ENCODE results near the gene MIXL1. TPM values are rescaled to one million over a fixed set of nuclear protein-coding genes. Genes with fewer than 3 reads are reported as not detected.
"Not testable (repeated sequence)": the region's sequence is repeated elsewhere in the genome, so short reads cannot be mapped to it uniquely, and the experiment has no call there.

The MIXL1 gene
- total RNA-seq, 1 donor from 2014 or later, result 0.63 TPM

DNA sequence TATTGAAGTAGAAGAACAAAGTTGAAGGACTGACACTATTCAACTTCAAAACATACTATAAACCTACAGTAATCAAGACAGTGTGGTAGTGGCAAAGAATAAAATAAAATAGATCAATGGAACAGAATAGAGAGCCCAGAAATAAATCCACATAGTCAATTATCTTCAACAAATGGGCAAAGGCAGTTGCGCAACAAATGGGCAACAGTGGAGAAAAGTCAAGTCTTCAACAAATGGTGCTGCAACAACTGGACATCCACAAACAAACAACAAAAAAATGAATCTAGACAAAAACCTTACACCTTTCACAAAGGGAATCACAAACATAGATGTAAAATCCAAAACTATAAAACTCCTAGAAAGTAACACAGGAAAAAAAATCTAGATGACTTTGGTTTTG is 38.4 kb downstream of the MIXL1 start:
- no peaks in the 10 kb centered on the region for H3K27me3 Mint-ChIP-seq
- H3K9me3 Mint-ChIP-seq, result peaks cover 8% of the 10 kb centered on the region
- TF ChIP-seq, protein P1, sequence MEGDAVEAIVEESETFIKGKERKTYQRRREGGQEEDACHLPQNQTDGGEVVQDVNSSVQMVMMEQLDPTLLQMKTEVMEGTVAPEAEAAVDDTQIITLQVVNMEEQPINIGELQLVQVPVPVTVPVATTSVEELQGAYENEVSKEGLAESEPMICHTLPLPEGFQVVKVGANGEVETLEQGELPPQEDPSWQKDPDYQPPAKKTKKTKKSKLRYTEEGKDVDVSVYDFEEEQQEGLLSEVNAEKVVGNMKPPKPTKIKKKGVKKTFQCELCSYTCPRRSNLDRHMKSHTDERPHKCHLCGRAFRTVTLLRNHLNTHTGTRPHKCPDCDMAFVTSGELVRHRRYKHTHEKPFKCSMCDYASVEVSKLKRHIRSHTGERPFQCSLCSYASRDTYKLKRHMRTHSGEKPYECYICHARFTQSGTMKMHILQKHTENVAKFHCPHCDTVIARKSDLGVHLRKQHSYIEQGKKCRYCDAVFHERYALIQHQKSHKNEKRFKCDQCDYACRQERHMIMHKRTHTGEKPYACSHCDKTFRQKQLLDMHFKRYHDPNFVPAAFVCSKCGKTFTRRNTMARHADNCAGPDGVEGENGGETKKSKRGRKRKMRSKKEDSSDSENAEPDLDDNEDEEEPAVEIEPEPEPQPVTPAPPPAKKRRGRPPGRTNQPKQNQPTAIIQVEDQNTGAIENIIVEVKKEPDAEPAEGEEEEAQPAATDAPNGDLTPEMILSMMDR (conservative IDR thresholded peaks at IDR 0.05), result no peak
- H3K4me3 Mint-ChIP-seq, result no peak overlapping the region
- peaks cover 45% of the 10 kb centered on the region for H3K36me3 Mint-ChIP-seq
- no peak for DNase-seq (ENCODE audit: extremely low spot score, unreplicated experiment)
- H3K27ac Mint-ChIP-seq, result no peak overlapping the region
- H3K4me1 Mint-ChIP-seq (ENCODE audit: unreplicated experiment), result no peaks in the 10 kb centered on the region

DNA sequence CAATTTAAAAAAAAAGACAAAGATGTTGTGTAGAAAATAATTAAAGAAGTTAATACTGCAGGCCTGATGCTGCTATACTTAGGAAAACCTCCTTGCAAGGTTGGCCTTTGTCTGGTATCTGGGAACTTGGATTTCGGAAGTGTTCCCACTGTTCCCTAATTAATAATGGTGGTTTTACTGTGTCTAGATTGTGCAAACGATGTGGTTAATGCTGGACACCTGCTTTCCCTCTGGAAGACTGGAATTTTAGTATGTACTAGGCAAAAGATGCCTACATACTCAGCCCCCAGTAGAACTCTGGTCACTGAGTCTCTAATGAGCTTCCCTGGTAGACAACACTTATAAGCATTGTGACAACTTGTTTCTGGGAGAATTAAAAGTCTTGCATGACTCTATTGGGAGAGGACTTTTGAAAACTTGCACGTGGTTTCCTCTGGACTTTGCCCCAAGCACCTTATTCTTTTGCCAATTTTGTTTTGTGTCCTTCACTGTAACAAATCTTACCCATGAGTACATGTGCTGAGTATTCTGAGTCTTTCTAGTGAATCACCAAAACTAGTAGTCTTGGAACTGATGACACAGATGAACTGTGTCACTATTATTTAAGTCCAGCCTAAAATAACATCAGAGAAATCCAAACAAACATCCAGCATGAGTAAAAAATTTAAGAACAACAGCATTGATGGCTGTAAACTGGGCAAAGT is 45.1 kb downstream of the MIXL1 start:
- Mint-ChIP-seq H3K27ac (no peak overlapping the region), H3K36me3 (peaks cover 19% of the 10 kb centered on the region), H3K4me1 (ENCODE audit: unreplicated experiment) (peaks cover 5% of the 10 kb centered on the region), H3K27me3 (no peaks in the 10 kb centered on the region), H3K9me3 (no peaks in the 10 kb centered on the region), H3K4me3 (no peak overlapping the region)
- TF ChIP-seq, protein P1 (conservative IDR thresholded peaks at IDR 0.05), result no peak
- no peak for DNase-seq (ENCODE audit: extremely low spot score, unreplicated experiment)

DNA sequence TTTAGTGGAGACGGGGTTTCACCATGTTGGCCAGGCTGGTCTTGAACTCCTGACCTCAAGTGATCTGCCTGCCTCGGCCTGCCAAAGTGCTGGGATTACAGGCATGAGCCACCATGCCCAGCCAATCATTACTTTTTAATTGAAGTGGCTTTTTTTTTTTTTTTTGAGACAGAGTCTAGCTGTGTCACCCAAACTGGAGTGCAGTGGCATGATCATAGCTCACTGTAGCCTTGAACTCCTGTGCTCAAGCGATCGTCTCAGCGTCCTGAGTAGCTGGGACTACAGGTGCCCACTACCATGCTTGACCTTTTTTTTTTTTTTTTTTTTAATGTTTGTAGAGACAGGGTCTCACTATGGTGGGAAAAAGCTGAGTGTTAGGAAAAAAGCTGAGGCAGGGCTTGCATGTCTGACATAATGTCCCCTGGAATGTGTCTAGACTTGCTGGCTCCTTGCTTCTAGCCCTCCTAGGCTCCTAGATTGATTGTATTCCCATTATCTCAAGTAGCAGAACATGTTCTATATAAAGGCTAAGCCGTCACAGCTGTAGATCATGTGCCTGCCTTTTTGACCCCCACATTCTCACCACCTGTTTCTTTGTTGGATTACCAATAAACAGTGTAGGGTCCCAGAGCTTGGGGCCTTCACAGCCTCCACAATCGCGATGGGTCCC is 48.9 kb downstream of the MIXL1 start:
- H3K36me3 Mint-ChIP-seq, result peaks cover 24% of the 10 kb centered on the region
- not testable (repeated sequence) for H3K9me3 Mint-ChIP-seq
- H3K4me3 Mint-ChIP-seq, result peak overlapping the region; percentile 36

DNA sequence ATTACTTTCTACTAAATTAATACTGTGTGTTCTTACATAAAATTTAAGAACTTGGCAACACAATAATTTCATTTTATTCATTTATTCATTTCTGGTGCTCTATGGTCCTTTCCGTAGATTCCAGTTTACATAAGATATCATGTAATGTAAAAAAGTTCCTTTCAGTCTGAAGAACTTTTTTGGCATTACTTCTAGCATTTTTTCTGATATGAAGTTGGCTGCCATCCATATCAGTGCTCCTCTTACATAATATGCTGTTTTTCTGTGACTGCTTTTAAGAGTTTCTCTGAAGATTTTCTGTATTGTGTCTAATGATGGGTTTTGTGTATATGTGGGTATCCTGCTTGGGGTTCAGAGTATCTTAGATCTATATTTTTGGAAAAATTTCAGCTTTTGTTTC is 50.7 kb downstream of the MIXL1 start:
- H3K27ac Mint-ChIP-seq, result no peak overlapping the region

More for the DNA sequence above, 48.9 kb downstream of the MIXL1 start:
- not testable (repeated sequence) for DNase-seq (ENCODE audit: extremely low spot score, unreplicated experiment); H3K4me1 Mint-ChIP-seq (ENCODE audit: unreplicated experiment); H3K27me3 Mint-ChIP-seq
- H3K27ac Mint-ChIP-seq, result peak overlapping the region; percentile 92

DNA sequence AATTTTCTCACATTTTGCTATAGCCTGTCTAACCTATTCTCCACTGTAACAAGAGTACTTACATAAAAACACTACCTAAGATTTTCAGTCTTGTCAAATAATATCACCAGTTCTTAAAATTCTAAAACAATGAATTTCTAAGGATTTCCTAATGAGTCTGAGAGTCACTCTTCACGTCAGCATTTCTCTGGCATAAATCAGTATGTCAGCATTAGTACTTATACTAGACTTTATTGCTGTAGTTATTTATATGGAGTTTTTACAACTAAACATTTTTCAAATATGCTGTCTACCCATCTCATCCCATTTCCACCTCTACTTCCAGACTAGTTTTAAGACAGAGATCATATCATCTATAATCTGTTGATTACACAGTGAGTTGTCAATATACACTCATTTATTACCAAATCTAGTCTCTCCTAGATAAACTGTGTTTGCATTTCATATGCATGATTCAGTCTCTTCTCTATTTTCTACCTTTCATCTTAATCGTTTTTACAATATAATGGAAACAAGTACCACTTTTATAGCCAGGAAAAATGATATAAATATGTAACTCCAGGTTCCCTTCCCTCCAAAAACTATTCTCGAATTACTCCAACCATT is 52.7 kb downstream of the MIXL1 start:
- Mint-ChIP-seq H3K4me3 (no peak overlapping the region), H3K36me3 (peaks cover 25% of the 10 kb centered on the region), H3K9me3 (no peaks in the 10 kb centered on the region), H3K27me3 (no peaks in the 10 kb centered on the region), H3K27ac (no peak overlapping the region), H3K4me1 (ENCODE audit: unreplicated experiment) (peaks cover 5% of the 10 kb centered on the region)
- TF ChIP-seq, protein P1 (conservative IDR thresholded peaks at IDR 0.05), result no peak
- no peak for DNase-seq (ENCODE audit: extremely low spot score, unreplicated experiment)

More for the DNA sequence above, 50.7 kb downstream of the MIXL1 start:
- DNase-seq (ENCODE audit: extremely low spot score, unreplicated experiment), result no peak
- peaks cover 5% of the 10 kb centered on the region for H3K4me1 Mint-ChIP-seq (ENCODE audit: unreplicated experiment)
- no peaks in the 10 kb centered on the region for H3K9me3 Mint-ChIP-seq
- peaks cover 14% of the 10 kb centered on the region for H3K36me3 Mint-ChIP-seq
- no peaks in the 10 kb centered on the region for H3K27me3 Mint-ChIP-seq
- TF ChIP-seq, protein P1 (conservative IDR thresholded peaks at IDR 0.05), result no peak
- no peak overlapping the region for H3K4me3 Mint-ChIP-seq

Other genes with a start within 250 kb of the MIXL1 start
- gene SDE2, start 224.3 kb upstream of the MIXL1 start, total RNA-seq (ENCODE audit: low replicate concordance), result 15.0 and 15.1 TPM in 2 replicates
- gene H3-3A, start 160.9 kb upstream of the MIXL1 start, total RNA-seq (ENCODE audit: low replicate concordance), result 684 and 873 TPM in 2 replicates
- gene ACBD3, start 36.9 kb upstream of the MIXL1 start, total RNA-seq (ENCODE audit: low replicate concordance), result 37.4 and 56.9 TPM in 2 replicates
- 5.4 and 10.5 TPM in 2 replicates for gene LIN9, start 85.5 kb downstream of the MIXL1 start, total RNA-seq (ENCODE audit: low replicate concordance)
- gene PARP1, start 184.4 kb downstream of the MIXL1 start, total RNA-seq (ENCODE audit: low replicate concordance), result 106 and 186 TPM in 2 replicates

All from type B pancreatic cell (in vitro differentiated cells).